Liver (tissue), 9 donors: Measurements from ENCODE around the gene VIM. TPM values are rescaled to one million over a fixed set of nuclear protein-coding genes. Genes with fewer than 3 reads are reported as not detected.

Experiments
- DNase-seq: peaks from one replicate; pipeline ENCODE4 v3.0.0-alpha.2; 2017; ENCODE audit warnings: low spot score
- H3K27ac ChIP-seq, 2 donors: one replicate each; pipeline ENCODE4 v1.7.0; 2013; ENCODE audit warnings: inconsistent platforms in 2 of 2, low read length in 2 of 2, control low read depth in 1 of 2, low read depth in 1 of 2, mild to moderate bottlenecking in 1 of 2
- H3K27me3 ChIP-seq, 4 donors: one replicate each; pipeline versions ENCODE4 v1.6.1 to v1.7.0; 2013; ENCODE audit warnings: low read length in 3 of 4, inconsistent platforms in 1 of 4, mild to moderate bottlenecking in 1 of 4, moderate library complexity in 1 of 4; ENCODE audit not compliant: control insufficient read depth in 4 of 4, insufficient read depth in 4 of 4
- H3K36me3 ChIP-seq, 4 donors: one replicate each; pipeline versions ENCODE4 v1.6.1 to v1.7.0; 2013; ENCODE audit warnings: low read length in 3 of 4, mild to moderate bottlenecking in 3 of 4, low read depth in 1 of 4, moderate library complexity in 1 of 4; ENCODE audit not compliant: control insufficient read depth in 4 of 4, insufficient read depth in 3 of 4
- H3K4me1 ChIP-seq, 4 donors: one replicate each; pipeline versions ENCODE4 v1.6.1 to v1.7.0; 2013; ENCODE audit warnings: low read length in 3 of 4, mild to moderate bottlenecking in 3 of 4, moderate library complexity in 1 of 4; ENCODE audit not compliant: control insufficient read depth in 4 of 4, insufficient read depth in 4 of 4
- H3K4me3 ChIP-seq, 3 donors: one replicate each; pipeline versions ENCODE4 v1.6.1 to v1.7.0; 2013; ENCODE audit warnings: low read length in 3 of 3, control low read depth in 1 of 3, low read depth in 1 of 3, mild to moderate bottlenecking in 1 of 3
- H3K9ac ChIP-seq, 2 donors: one replicate each; pipeline ENCODE4 v1.7.0; 2013; ENCODE audit warnings: low read length in 2 of 2, mild to moderate bottlenecking in 2 of 2, moderate library complexity in 2 of 2, control low read depth in 1 of 2, low read depth in 1 of 2
- H3K9me3 ChIP-seq, 4 donors: one replicate each; pipeline versions ENCODE4 v1.6.1 to v1.7.0; 2013; ENCODE audit warnings: low read length in 3 of 4; ENCODE audit not compliant: control insufficient read depth in 4 of 4
- ATF3 ChIP-seq: IDR thresholded peaks from 2 replicates; pipeline ENCODE4 v1.6.1; 2016; ENCODE audit warnings: antibody characterized with exemption
- CTCF ChIP-seq: fragments of 150-350 bp; IDR thresholded peaks from 2 replicates; pipeline ENCODE4 v1.5.1; 2017; ENCODE audit warnings: improper control_type of control experiment, low read depth, low read length; ENCODE audit not compliant: missing input control
- FOXA1 ChIP-seq: IDR thresholded peaks from 2 replicates; pipeline ENCODE4 v1.6.1; 2016; ENCODE audit warnings: antibody characterized with exemption
- FOXA2 ChIP-seq: IDR thresholded peaks from 2 replicates; pipeline ENCODE4 v1.6.1; 2016; ENCODE audit warnings: antibody characterized with exemption
- GABPA ChIP-seq, 2 donors: IDR thresholded peaks in 1 of 2; conservative IDR thresholded peaks in 1 of 2; 2 replicates each; pipeline ENCODE4 v1.6.1; 2016; ENCODE audit warnings: antibody characterized with exemption in 2 of 2, mild to moderate bottlenecking in 1 of 2, moderate library complexity in 1 of 2
- HNF4A ChIP-seq, 2 donors: conservative IDR thresholded peaks; 2 replicates each; pipeline ENCODE4 v1.6.1; 2016; ENCODE audit warnings: antibody characterized with exemption in 2 of 2, mild to moderate bottlenecking in 2 of 2
- HNF4G ChIP-seq: IDR thresholded peaks from 2 replicates; pipeline ENCODE4 v1.6.1; 2016; ENCODE audit warnings: antibody characterized with exemption
- JUND ChIP-seq, 2 donors: IDR thresholded peaks; 2 replicates each; pipeline ENCODE4 v1.6.1; 2016; ENCODE audit warnings: antibody characterized with exemption in 2 of 2
- MAX ChIP-seq: IDR thresholded peaks from 2 replicates; pipeline ENCODE4 v1.6.1; 2016; ENCODE audit warnings: antibody characterized with exemption
- NR2F2 ChIP-seq: IDR thresholded peaks from 2 replicates; pipeline ENCODE4 v1.6.1; 2016; ENCODE audit warnings: antibody characterized with exemption
- RAD21 ChIP-seq, 2 donors: IDR thresholded peaks; 2 replicates each; pipeline ENCODE4 v1.6.1; 2016; ENCODE audit warnings: antibody characterized with exemption in 2 of 2, mild to moderate bottlenecking in 2 of 2
- REST ChIP-seq: IDR thresholded peaks from 2 replicates; pipeline ENCODE4 v1.6.1; 2016; ENCODE audit warnings: antibody characterized with exemption, mild to moderate bottlenecking
- RXRA ChIP-seq, 2 donors: IDR thresholded peaks; 2 replicates each; pipeline ENCODE4 v1.6.1; 2017 to 2018; ENCODE audit warnings: antibody characterized with exemption in 2 of 2, mild to moderate bottlenecking in 1 of 2
- SP1 ChIP-seq: IDR thresholded peaks from 2 replicates; pipeline ENCODE4 v1.6.1; 2018; ENCODE audit warnings: antibody characterized with exemption, mild to moderate bottlenecking
- TAF1 ChIP-seq: conservative IDR thresholded peaks from 2 replicates; pipeline ENCODE4 v1.6.1; 2016; ENCODE audit warnings: antibody characterized with exemption, mild to moderate bottlenecking
- YY1 ChIP-seq: IDR thresholded peaks from 2 replicates; pipeline ENCODE4 v1.6.1; 2016; ENCODE audit warnings: antibody characterized with exemption, mild to moderate bottlenecking
- ZBTB33 ChIP-seq: IDR thresholded peaks from 2 replicates; pipeline ENCODE4 v1.6.1; 2016; ENCODE audit warnings: antibody characterized with exemption
- WGBS: extraction: QIAGEN DNeasy Blood & Tissue Kit; methylation state at CpG from one replicate; pipeline ENCODE4 v1.1.7; 2013; 5-methylcytosine and 5-hydroxymethylcytosine counted together
- polyA plus RNA-seq, 2 donors: library from polyadenylated mRNA; stranded (reverse) in 1 of 2; unstranded in 1 of 2; fragments of 200-250 nt in 1 of 2; fragments of >200 nt in 1 of 2; fragmentation: Nextera tagmentation in 1 of 2; extraction: Ambion mirVana in 1 of 2; gene quantifications; one replicate each; pipeline versions ENCODE4 v1.2.1 to v1.2.3, GENCODE V29; 2013 to 2015
- total RNA-seq, 2 donors: library from RNA; depleted of rRNA; stranded (reverse); fragments of >200 nt; gene quantifications; one replicate each; pipeline ENCODE4 v1.2.3, GENCODE V29; 2014
- donor health status: healthy.
- donor health status: healthy.
- donor health status: healthy.
- donor health status: healthy.
- donor health status: healthy.

Gene VIM
- total and polyA plus RNA-seq, 4 donors: 42.5 to 212 (median 100) TPM

- Histone ChIP-seq H3K9ac (no peak overlapping the region), H3K4me3 (no peak overlapping the region), H3K27me3 (peaks cover 0 to 4% (median 0%) of the 10 kb centered on the region in 4 donors), H3K36me3 (peaks cover 0 to 4% (median 0%) of the 10 kb centered on the region in 4 donors), H3K4me1 (no peaks in the 10 kb centered on the region), H3K27ac (no peak overlapping the region), H3K9me3 (peaks cover 0 to 2% (median under 1%) of the 10 kb centered on the region in 4 donors)
- WGBS: 92% methylated on average over 2 of the region's 2 CpGs
- TF ChIP-seq FOXA1 (no peak), SP1 (no peak), NR2F2 (no peak), HNF4G (no peak), HNF4A (conservative IDR thresholded peaks at IDR 0.05) (no peak), RAD21 (IDR thresholded peaks at IDR 0.05) (no peak), GABPA (IDR thresholded peaks at IDR 0.05 in 1 of 2, conservative IDR thresholded peaks at IDR 0.05 in 1 of 2) (no peak), ZBTB33 (no peak)
- no peak for DNase-seq
Observed at GRCh38 chr10:17240096-17240495, 12.1 kb downstream of the VIM start.

- no peak overlapping the region for H3K27ac ChIP-seq
- 91% methylated on average over 4 of the region's 4 CpGs for WGBS
- H3K9ac ChIP-seq: no peak overlapping the region
- H3K4me1 ChIP-seq: no peaks in the 10 kb centered on the region
- TF ChIP-seq CTCF (no peak), GABPA (IDR thresholded peaks at IDR 0.05 in 1 of 2, conservative IDR thresholded peaks at IDR 0.05 in 1 of 2) (no peak), FOXA1 (no peak), MAX (no peak), YY1 (no peak), REST (no peak), NR2F2 (no peak), TAF1 (no peak), JUND (IDR thresholded peaks at IDR 0.05) (no peak), SP1 (no peak), ATF3 (no peak), FOXA2 (no peak), HNF4A (conservative IDR thresholded peaks at IDR 0.05) (no peak), RAD21 (IDR thresholded peaks at IDR 0.05) (no peak), RXRA (IDR thresholded peaks at IDR 0.05) (no peak)
- no peak for DNase-seq
- peaks cover 0 to 2% (median under 1%) of the 10 kb centered on the region in 4 donors for H3K9me3 ChIP-seq
- H3K36me3 ChIP-seq: peaks cover 0 to 4% (median 0%) of the 10 kb centered on the region in 4 donors
- H3K4me3 ChIP-seq: no peak overlapping the region
- H3K27me3 ChIP-seq: peaks cover 0 to 4% (median 0%) of the 10 kb centered on the region in 4 donors
Observed at GRCh38 chr10:17240616-17241015, 12.6 kb downstream of the VIM start.
